ENCODE measurements around the gene PHF1. TPM values are rescaled to one million over a fixed set of nuclear protein-coding genes. Genes with fewer than 3 reads are reported as not detected.

PHF1 gene
- total and polyA plus RNA-seq, 2 of the 4 experiments (the other 2 are of a cell fraction) = 9.0 to 47.2 TPM

GRCh38 chr6:33414592-33415271 is 3.9 kb downstream of the PHF1 start:
- no peak overlapping the region for H3K9ac ChIP-seq (ENCODE audit: low read depth, low read length)
- no peak overlapping the region for H4K8ac ChIP-seq (ENCODE audit: low read depth in 2 of 2, low read length in 2 of 2)
- no peaks in the 10 kb centered on the region for H3K9me3 ChIP-seq (ENCODE audit: control insufficient read depth, insufficient read depth, low read length)
- H3K36me3 ChIP-seq (ENCODE audit: control insufficient read depth, insufficient read depth, low read length) = peaks cover 40% of the 10 kb centered on the region
- no peak overlapping the region; the same call in 1 of the 2 replicates for H2AK5ac ChIP-seq (ENCODE audit: low read depth, low read length)
- ATAC-seq (ENCODE audit: low read depth) (no peak), DNase-seq (no peak)
- no peak overlapping the region for H2BK5ac ChIP-seq (ENCODE audit: low read depth, low read length, poor library complexity, severe bottlenecking)
- H3K4ac ChIP-seq (ENCODE audit: low read depth, low read length) = no peak overlapping the region; the same call in 1 of the 2 replicates
- no peak overlapping the region for H3K18ac ChIP-seq (ENCODE audit: low read depth, low read length)
- H4K20me1 ChIP-seq (ENCODE audit: insufficient read depth, low read length) = peaks cover 19% of the 10 kb centered on the region
- in situ Hi-C loops (cut with MboI; ENCODE audit: low sequenced_read_pairs) (no loop called here), intact Hi-C loops (cut with micrococcal nuclease) (loop anchor here (5.0 kb wide), 2 partner anchors 102 to 117 kb away; partner anchors contain the start of genes RGL2 and TAPBP), dilution Hi-C loops (cut with HindIII; ENCODE audit: low sequenced_read_pairs, unreplicated experiment) (no loop called here)
- no peak overlapping the region for H3K23ac ChIP-seq (ENCODE audit: low read depth, low read length)
- H2BK120ac ChIP-seq (ENCODE audit: low read depth, low read length) = no peak overlapping the region
- H3K9me1 ChIP-seq (ENCODE audit: insufficient read depth, low read length) = peaks cover 9% of the 10 kb centered on the region
- CTCF ChIA-PET = no interaction called here
- no peak overlapping the region for H4K91ac ChIP-seq (ENCODE audit: insufficient read depth, low read depth, low read length)
- POLR2A ChIA-PET (ENCODE audit: unreplicated experiment) = no interaction called here
- no peak overlapping the region for H2AFZ ChIP-seq (replicated peaks; ENCODE audit: low read length, poor library complexity)
- no peaks in the 10 kb centered on the region for H3K27me3 ChIP-seq (ENCODE audit: control insufficient read depth, insufficient read depth, low read length)
- TF ChIP-seq CTCF (conservative IDR thresholded peaks at IDR 0.05; ENCODE audit: low read depth, low read length) (peak; percentile 51), BHLHE40 (IDR thresholded peaks at IDR 0.05; ENCODE audit: low read depth, low read length) (no peak), RAD21 (IDR thresholded peaks at IDR 0.05; ENCODE audit: low read length) (0 out of 2 replicates have a peak, but pooled peaks have one; percentile 12)
- H3K27ac ChIP-seq (ENCODE audit: insufficient read depth, low read length) = no peak overlapping the region
- H2AK9ac ChIP-seq (replicated peaks; ENCODE audit: low read depth, low read length, poor library complexity) = peak overlapping the region; percentile 50
- H4K5ac ChIP-seq (ENCODE audit: low read depth, low read length) = no peak overlapping the region
- no peak overlapping the region for H3K4me3 ChIP-seq (ENCODE audit: insufficient read depth, low read depth, low read length)
- no peak overlapping the region for H2BK20ac ChIP-seq (ENCODE audit: low read depth, low read length)
- H3K79me1 ChIP-seq (ENCODE audit: low read depth in 1 of 2, low read length in 2 of 2) = peaks cover 23 to 75% of the 10 kb centered on the region in 2 experiments
- WGBS, 2 experiments (ENCODE audit: extremely low coverage in 2 of 2, insufficient read length in 1 of 2) = no CpG with 5 or more reads among the region's 12 CpGs
- no peak overlapping the region for H3K14ac ChIP-seq (replicated peaks; ENCODE audit: low read depth, low read length)
- no TSS peak for BruUV-seq (replicated peaks)
- H3K4me2 ChIP-seq (ENCODE audit: low read depth, low read length) = no peak overlapping the region
- H3K56ac ChIP-seq (ENCODE audit: extremely low read depth, insufficient read depth, low read length) = no peak overlapping the region
- H2BK15ac ChIP-seq (ENCODE audit: low read depth, low read length) = no peak overlapping the region
- peaks cover 19% of the 10 kb centered on the region for H3K4me1 ChIP-seq (ENCODE audit: control insufficient read depth, insufficient read depth, low read length)
